Neuronal stem cell (in vitro differentiated cells): ENCODE results near the gene SLC9C2.
"Not testable (repeated sequence)": the region's sequence is repeated elsewhere in the genome, so short reads cannot be mapped to it uniquely, and the experiment has no call there.

Experiments
- DNase-seq: peaks from one replicate; pipeline ENCODE4 v3.0.0-alpha.2; 2013; ENCODE audit warnings: low spot score
- H2AFZ ChIP-seq: one replicate; pipeline ENCODE4 v1.6.1; 2013; ENCODE audit warnings: mild to moderate bottlenecking, low read length, inconsistent platforms
- H2AK5ac ChIP-seq: 2 replicates; pipeline ENCODE4 v1.6.1; 2013; ENCODE audit warnings: low read depth, mild to moderate bottlenecking, inconsistent platforms, low read length, moderate library complexity, mixed read lengths
- H2BK120ac ChIP-seq: 2 replicates; pipeline ENCODE4 v1.6.1; 2013; ENCODE audit warnings: low read depth, mild to moderate bottlenecking, inconsistent platforms, low read length, moderate library complexity, mixed read lengths
- H2BK12ac ChIP-seq: one replicate; pipeline ENCODE4 v1.6.1; 2013; ENCODE audit warnings: low read length, inconsistent platforms
- H2BK15ac ChIP-seq: 2 replicates; pipeline ENCODE4 v1.6.1; 2013; ENCODE audit warnings: mild to moderate bottlenecking, low read length, inconsistent platforms, mixed read lengths
- H2BK5ac ChIP-seq: one replicate; pipeline ENCODE4 v1.6.1; 2013; ENCODE audit warnings: inconsistent platforms, mild to moderate bottlenecking, low read length, moderate library complexity
- H3K14ac ChIP-seq: one replicate; pipeline ENCODE4 v1.6.1; 2013; ENCODE audit warnings: low read length, inconsistent platforms
- H3K18ac ChIP-seq: 2 replicates; pipeline ENCODE4 v1.6.1; 2013; ENCODE audit warnings: low read length, inconsistent platforms
- H3K23ac ChIP-seq: 2 replicates; pipeline ENCODE4 v1.6.1; 2013; ENCODE audit warnings: low read depth, mild to moderate bottlenecking, mixed read lengths, low read length, inconsistent platforms; ENCODE audit not compliant: poor library complexity
- H3K27ac ChIP-seq: replicated peaks from 3 replicates; pipeline ENCODE4 v1.5.1; 2013; ENCODE audit warnings: low read length, inconsistent platforms
- H3K27me3 ChIP-seq, 3 experiments: 2 replicates each; pipeline ENCODE4 v1.6.1; 2013; ENCODE audit warnings: low read length in 3 of 3, mild to moderate bottlenecking in 2 of 3, inconsistent platforms in 1 of 3, low read depth in 1 of 3, mixed read lengths in 1 of 3, moderate library complexity in 1 of 3; ENCODE audit not compliant: control insufficient read depth in 3 of 3, insufficient read depth in 3 of 3
- H3K36me3 ChIP-seq, 2 donors: replicated peaks in 1 of 2; 2 replicates each; pipeline ENCODE4 v1.6.1; 2013; ENCODE audit warnings: low read length in 2 of 2; ENCODE audit not compliant: control insufficient read depth in 2 of 2, insufficient read depth in 2 of 2
- H3K4ac ChIP-seq: 2 replicates; pipeline ENCODE4 v1.6.1; 2013; ENCODE audit warnings: inconsistent platforms, mild to moderate bottlenecking, low read length, moderate library complexity
- H3K4me1 ChIP-seq, 2 donors: 1 replicate in 1 of 2; 2 replicates in 1 of 2; pipeline ENCODE4 v1.6.1; 2013; ENCODE audit warnings: low read length in 2 of 2, low read depth in 1 of 2; ENCODE audit not compliant: control insufficient read depth in 2 of 2, insufficient read depth in 1 of 2
- H3K4me2 ChIP-seq: one replicate; pipeline ENCODE4 v1.6.1; 2013; ENCODE audit warnings: mild to moderate bottlenecking, low read length, inconsistent platforms; ENCODE audit not compliant: insufficient read depth, poor library complexity, severe bottlenecking
- H3K4me3 ChIP-seq, 2 donors: 2 replicates each; pipeline ENCODE4 v1.5.1; 2013; ENCODE audit warnings: low read length in 2 of 2, mild to moderate bottlenecking in 2 of 2, inconsistent platforms in 1 of 2, moderate library complexity in 1 of 2
- H3K79me1 ChIP-seq: one replicate; pipeline ENCODE4 v1.6.1; 2013; ENCODE audit warnings: low read depth, mild to moderate bottlenecking, inconsistent platforms, low read length, moderate library complexity
- H3K9ac ChIP-seq: one replicate; pipeline ENCODE4 v1.6.1; 2013; ENCODE audit warnings: mild to moderate bottlenecking, low read depth, low read length, inconsistent platforms; ENCODE audit not compliant: poor library complexity
- H3K9me3 ChIP-seq, 2 donors: replicated peaks in 1 of 2; 2 replicates each; pipeline versions ENCODE3 to v1.6.1; 2013; ENCODE audit warnings: low read length in 2 of 2, mild to moderate bottlenecking in 2 of 2, inconsistent platforms in 1 of 2, low read depth in 1 of 2, mixed read lengths in 1 of 2, moderate library complexity in 1 of 2; ENCODE audit not compliant: control insufficient read depth in 2 of 2, insufficient read depth in 1 of 2
- H4K8ac ChIP-seq: one replicate; pipeline ENCODE4 v1.6.1; 2013; ENCODE audit warnings: low read depth, mild to moderate bottlenecking, inconsistent platforms, low read length, moderate library complexity
- H4K91ac ChIP-seq: one replicate; pipeline ENCODE4 v1.6.1; 2013; ENCODE audit warnings: low read length, low read depth, mild to moderate bottlenecking, inconsistent platforms; ENCODE audit not compliant: poor library complexity
- WGBS, 2 donors: extraction: QIAGEN DNeasy Blood & Tissue Kit; methylation state at CpG; one replicate each; pipeline ENCODE4 v1.1.7; 2013; ENCODE audit warnings: missing lambda C conversion rate in 2 of 2, mixed read lengths in 1 of 2; ENCODE audit not compliant: insufficient read length in 2 of 2, insufficient replicate concordance in 1 of 2; ENCODE audit errors: extremely low coverage in 2 of 2; 5-methylcytosine and 5-hydroxymethylcytosine counted together

The SLC9C2 gene

DNA sequence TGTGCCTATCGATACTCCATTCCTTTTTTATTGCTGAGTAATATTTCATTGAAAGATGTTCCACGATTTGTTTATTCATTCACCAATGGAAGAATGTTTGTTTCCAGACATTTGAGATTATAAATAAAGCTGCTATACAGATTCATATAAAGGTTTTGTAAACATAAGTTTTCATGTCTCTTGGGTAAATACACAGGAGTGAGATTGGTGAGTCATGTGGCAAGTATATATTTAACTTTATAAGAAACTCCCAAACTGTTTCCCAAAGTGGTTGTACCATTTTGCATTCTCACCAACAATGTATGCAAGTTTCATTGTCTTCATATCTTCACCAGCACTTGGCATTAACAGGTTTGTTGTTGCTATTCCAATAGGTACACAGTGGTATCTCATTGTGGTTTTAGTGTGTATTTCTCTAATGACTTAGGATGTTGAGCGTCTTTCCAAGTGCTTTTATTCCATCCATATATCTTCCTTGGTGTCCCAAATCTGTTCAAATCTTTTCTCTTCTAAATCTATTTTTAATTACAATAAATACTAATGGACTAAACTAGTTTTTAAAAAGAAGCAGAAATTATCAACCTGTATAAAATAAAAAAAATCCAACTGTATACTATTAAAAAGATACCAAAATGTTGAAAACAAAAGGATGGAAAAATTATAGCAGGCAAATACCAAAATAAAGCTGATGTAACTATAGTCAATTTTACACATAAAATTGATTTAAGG lies 6.6 kb downstream of the SLC9C2 start:
- Histone ChIP-seq H2BK12ac (no peak overlapping the region), H3K14ac (no peak overlapping the region), H2AFZ (no peak overlapping the region), H3K4me2 (no peak overlapping the region), H2BK120ac (no peak overlapping the region), H3K23ac (no peak overlapping the region), H3K9ac (no peak overlapping the region), H2BK5ac (no peak overlapping the region), H3K9me3 (no peaks in the 10 kb centered on the region), H2BK15ac (no peak overlapping the region), H3K4ac (no peak overlapping the region), H2AK5ac (no peak overlapping the region), H3K4me1 (no peaks in the 10 kb centered on the region), H3K79me1 (no peaks in the 10 kb centered on the region), H3K4me3 (no peak overlapping the region), H3K27me3 (no peaks in the 10 kb centered on the region), H3K27ac (no peak overlapping the region), H4K91ac (no peak overlapping the region), H4K8ac (no peak overlapping the region), H3K18ac (no peak overlapping the region), H3K36me3 (no peaks in the 10 kb centered on the region)
- no peak for DNase-seq
- WGBS, 2 donors = no CpG with 5 or more reads among the region's 3 CpGs

DNA sequence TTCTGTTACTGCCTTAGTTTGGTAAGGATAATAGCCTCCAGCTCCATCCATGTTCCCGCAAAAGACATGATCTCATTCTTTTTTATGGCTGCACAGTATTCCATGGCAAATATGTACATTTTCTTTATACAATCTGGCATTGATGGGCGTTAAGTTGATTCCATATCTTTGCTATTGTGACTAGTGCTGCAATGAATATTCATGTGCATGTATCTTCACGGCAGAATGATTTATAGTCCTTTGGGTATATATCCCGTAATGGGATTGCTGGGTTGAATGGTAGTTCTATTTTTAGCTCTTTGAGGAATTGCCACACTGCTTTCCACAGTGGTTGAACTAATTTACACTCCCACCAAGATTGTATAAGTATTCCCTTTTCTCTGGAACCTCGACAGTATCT lies 11.7 kb downstream of the SLC9C2 start:
- H4K8ac ChIP-seq, H3K79me1 ChIP-seq, H2BK120ac ChIP-seq, H3K27ac ChIP-seq, H3K4me1 ChIP-seq, H3K23ac ChIP-seq, H2BK5ac ChIP-seq, H3K9ac ChIP-seq, H2AK5ac ChIP-seq, H3K14ac ChIP-seq, H3K4ac ChIP-seq, H3K36me3 ChIP-seq, DNase-seq, H3K9me3 ChIP-seq, H4K91ac ChIP-seq, H3K4me3 ChIP-seq, H2AFZ ChIP-seq, H2BK12ac ChIP-seq, H3K27me3 ChIP-seq, H3K4me2 ChIP-seq, H2BK15ac ChIP-seq, H3K18ac ChIP-seq: not testable (repeated sequence)
- WGBS, 2 donors = no CpG with 5 or more reads among the region's 5 CpGs

DNA sequence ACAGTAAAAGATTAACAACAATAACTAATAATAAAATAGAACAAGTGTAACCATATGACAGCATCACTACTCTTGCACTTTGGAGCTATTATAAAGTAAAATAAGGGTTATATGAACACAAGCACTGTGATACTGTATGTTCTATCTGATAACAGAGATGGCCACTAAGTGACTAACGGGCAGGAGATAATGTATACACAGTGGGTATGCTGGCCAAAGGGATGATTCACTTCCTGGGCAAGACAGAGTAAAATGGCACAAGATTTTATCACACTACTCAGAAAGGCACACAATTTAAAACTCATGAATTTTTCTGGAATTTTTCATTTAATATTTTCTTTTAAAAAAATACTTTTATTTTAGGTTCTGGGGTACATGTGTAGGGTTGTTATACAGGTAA lies 12.3 kb downstream of the SLC9C2 start:
- Histone ChIP-seq H3K4ac (no peak overlapping the region), H4K91ac (no peak overlapping the region), H2BK12ac (no peak overlapping the region), H3K4me2 (no peak overlapping the region), H3K9ac (no peak overlapping the region), H2BK15ac (no peak overlapping the region), H3K27ac (no peak overlapping the region), H2AK5ac (no peak overlapping the region), H3K14ac (no peak overlapping the region), H3K4me1 (no peaks in the 10 kb centered on the region), H3K27me3 (no peaks in the 10 kb centered on the region), H3K23ac (no peak overlapping the region), H3K18ac (no peak overlapping the region), H3K36me3 (no peaks in the 10 kb centered on the region), H4K8ac (no peak overlapping the region), H3K4me3 (no peak overlapping the region), H2BK5ac (no peak overlapping the region), H2BK120ac (no peak overlapping the region), H3K9me3 (no peaks in the 10 kb centered on the region), H3K79me1 (no peaks in the 10 kb centered on the region), H2AFZ (no peak overlapping the region)
- WGBS, 2 donors = no CpG with 5 or more reads among the region's 1 CpG
- no peak for DNase-seq

DNA sequence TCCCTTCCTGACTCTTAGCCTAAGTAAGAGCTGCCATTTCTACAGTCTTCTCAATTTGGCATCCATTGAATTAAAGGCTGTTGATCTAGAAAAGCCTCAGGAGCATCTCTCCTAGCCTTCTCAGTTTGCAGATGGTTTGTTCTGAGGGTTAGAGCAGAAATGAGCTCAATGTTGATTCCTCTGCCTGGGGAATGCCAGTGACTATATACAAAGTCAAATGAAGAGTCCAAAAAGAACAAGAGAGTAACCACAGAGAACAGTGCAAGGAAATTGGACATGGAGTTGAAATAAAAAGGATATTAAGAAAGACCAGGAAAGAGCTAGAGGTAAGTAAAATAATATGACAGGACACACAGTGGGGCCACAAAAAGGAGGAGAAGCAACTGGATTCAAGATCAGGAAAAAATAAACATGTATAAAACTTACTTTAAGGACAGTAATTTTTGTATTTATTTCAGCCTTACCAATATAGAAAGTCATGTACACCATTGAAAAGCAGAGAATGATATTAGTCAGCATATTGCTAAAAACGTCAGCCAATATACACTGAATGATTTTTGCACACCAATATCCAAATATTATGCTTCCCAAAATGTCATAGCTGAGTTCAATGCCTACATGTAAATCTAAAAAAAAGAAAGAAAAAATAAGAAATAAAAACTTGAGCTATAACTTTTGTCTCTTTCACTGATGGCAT lies 21.3 kb downstream of the SLC9C2 start:
- no peak overlapping the region for H2AFZ ChIP-seq
- H2BK120ac ChIP-seq = no peak overlapping the region
- H2AK5ac ChIP-seq = no peak overlapping the region
- no peak overlapping the region for H3K4ac ChIP-seq
- no peak overlapping the region for H2BK12ac ChIP-seq
- no peak overlapping the region for H3K27ac ChIP-seq
- H2BK15ac ChIP-seq = no peak overlapping the region
- no peak overlapping the region for H4K8ac ChIP-seq
- no peaks in the 10 kb centered on the region for H3K36me3 ChIP-seq
- no peak overlapping the region for H3K18ac ChIP-seq
- H3K27me3 ChIP-seq = peaks cover 0 to 3% (median 0%) of the 10 kb centered on the region in 3 experiments
- H3K23ac ChIP-seq = no peak overlapping the region
- no peak overlapping the region for H3K14ac ChIP-seq
- no peak overlapping the region for H3K4me2 ChIP-seq
- no peaks in the 10 kb centered on the region for H3K79me1 ChIP-seq
- H2BK5ac ChIP-seq = no peak overlapping the region
- WGBS, 2 donors = no CpG with 5 or more reads among the region's 1 CpG
- H3K9ac ChIP-seq = no peak overlapping the region
- no peak overlapping the region for H3K4me3 ChIP-seq
- no peak for DNase-seq
- no peaks in the 10 kb centered on the region for H3K4me1 ChIP-seq
- no peaks in the 10 kb centered on the region for H3K9me3 ChIP-seq
- no peak overlapping the region for H4K91ac ChIP-seq
